RWPE2 (cell line): ENCODE results near the gene CAPN11.

Experiments used
- ATAC-seq: fragments of 200-7000 bp; cut with Tn5 transposase; 3 replicates; pipeline ENCODE4 v1.9.1; 2021; ENCODE audit warnings: low read depth
- DNase-seq: peaks from one replicate; pipeline ENCODE4 v3.0.0-alpha.2; 2020; ENCODE audit warnings: low spot score
- H3K27ac ChIP-seq: fragments of 450-650 bp; 2 replicates; pipeline ENCODE4 v1.5.1; 2017; ENCODE audit warnings: mild to moderate bottlenecking; ENCODE audit not compliant: poor library complexity, severe bottlenecking
- H3K27me3 ChIP-seq: fragments of 250-450 bp; sonication (Bioruptor Pico); 2 replicates; pipeline ENCODE4 v1.5.1; 2021; ENCODE audit warnings: mild to moderate bottlenecking, moderate library complexity; ENCODE audit not compliant: insufficient read depth, poor library complexity, severe bottlenecking
- H3K36me3 ChIP-seq: fragments of 250-450 bp; sonication (Bioruptor Pico); 2 replicates; pipeline ENCODE4 v1.5.1; 2020; ENCODE audit warnings: low read depth, mild to moderate bottlenecking, moderate library complexity
- H3K4me1 ChIP-seq: fragments of 250-450 bp; sonication (Bioruptor Pico); 2 replicates; pipeline ENCODE4 v1.5.1; 2021; ENCODE audit warnings: mild to moderate bottlenecking, moderate library complexity; ENCODE audit not compliant: insufficient read depth, poor library complexity, severe bottlenecking
- H3K4me3 ChIP-seq: fragments of 250-450 bp; sonication (Bioruptor Pico); 2 replicates; pipeline ENCODE4 v1.5.1; 2021; ENCODE audit warnings: mild to moderate bottlenecking, moderate library complexity; ENCODE audit not compliant: severe bottlenecking
- H3K9me3 ChIP-seq: fragments of 250-450 bp; sonication (Bioruptor Pico); 2 replicates; pipeline ENCODE4 v1.5.1; 2021; ENCODE audit warnings: mild to moderate bottlenecking, moderate library complexity; ENCODE audit not compliant: severe bottlenecking
- TF ChIP-seq, protein P1 (sequence below): fragments of 450-650 bp; IDR thresholded peaks from one replicate; pipeline ENCODE4 v1.5.1; 2017; ENCODE audit warnings: mild to moderate bottlenecking, moderate library complexity; ENCODE audit not compliant: poor library complexity, severe bottlenecking

Gene CAPN11

DNA sequence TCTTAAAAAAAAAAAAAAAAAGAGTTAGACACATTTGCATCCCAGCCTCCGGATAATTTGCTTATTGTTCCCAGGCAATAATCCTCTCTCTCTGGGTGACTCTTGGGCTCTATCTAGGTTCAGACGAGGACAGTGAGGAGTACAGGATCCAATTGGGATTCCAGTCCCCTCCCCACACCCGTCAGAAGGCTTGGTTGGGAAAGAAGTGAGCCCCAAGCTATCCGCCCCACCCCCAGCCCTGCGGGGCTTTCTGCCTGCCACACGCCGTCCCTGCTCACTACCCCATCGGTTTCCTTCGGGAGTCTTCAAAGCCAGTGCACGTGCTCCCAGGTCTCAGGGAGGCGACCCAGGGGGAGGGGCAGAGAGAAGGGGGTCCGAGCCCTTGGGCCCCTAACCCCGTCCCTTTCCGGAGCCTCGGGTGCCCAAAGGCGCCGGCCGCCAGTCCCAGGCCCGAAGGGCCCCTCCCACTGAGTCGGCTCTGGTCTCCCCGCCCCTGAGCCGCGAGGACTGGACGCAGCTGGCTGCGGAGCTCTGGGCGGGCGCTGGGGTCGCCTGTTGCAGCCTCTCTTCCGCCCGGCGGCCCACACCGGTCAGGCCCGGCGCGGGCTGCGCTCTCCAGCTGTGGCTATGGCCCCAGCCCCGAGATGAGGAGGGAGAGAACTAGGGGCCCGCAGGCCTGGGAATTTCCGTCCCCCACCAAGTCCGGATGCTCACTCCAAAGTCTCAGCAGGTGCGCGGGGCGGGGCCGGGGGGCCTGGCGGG, 60.6 kb downstream of the CAPN11 start:
- no peak overlapping the region for H3K4me3 ChIP-seq
- TF ChIP-seq, protein P1, sequence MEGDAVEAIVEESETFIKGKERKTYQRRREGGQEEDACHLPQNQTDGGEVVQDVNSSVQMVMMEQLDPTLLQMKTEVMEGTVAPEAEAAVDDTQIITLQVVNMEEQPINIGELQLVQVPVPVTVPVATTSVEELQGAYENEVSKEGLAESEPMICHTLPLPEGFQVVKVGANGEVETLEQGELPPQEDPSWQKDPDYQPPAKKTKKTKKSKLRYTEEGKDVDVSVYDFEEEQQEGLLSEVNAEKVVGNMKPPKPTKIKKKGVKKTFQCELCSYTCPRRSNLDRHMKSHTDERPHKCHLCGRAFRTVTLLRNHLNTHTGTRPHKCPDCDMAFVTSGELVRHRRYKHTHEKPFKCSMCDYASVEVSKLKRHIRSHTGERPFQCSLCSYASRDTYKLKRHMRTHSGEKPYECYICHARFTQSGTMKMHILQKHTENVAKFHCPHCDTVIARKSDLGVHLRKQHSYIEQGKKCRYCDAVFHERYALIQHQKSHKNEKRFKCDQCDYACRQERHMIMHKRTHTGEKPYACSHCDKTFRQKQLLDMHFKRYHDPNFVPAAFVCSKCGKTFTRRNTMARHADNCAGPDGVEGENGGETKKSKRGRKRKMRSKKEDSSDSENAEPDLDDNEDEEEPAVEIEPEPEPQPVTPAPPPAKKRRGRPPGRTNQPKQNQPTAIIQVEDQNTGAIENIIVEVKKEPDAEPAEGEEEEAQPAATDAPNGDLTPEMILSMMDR = no peak
- peaks cover 4% of the 10 kb centered on the region for H3K4me1 ChIP-seq
- no peaks in the 10 kb centered on the region for H3K36me3 ChIP-seq
- H3K27ac ChIP-seq = no peak overlapping the region
- no peaks in the 10 kb centered on the region for H3K9me3 ChIP-seq
- no peak for ATAC-seq
- DNase-seq = no peak
- no peaks in the 10 kb centered on the region for H3K27me3 ChIP-seq

DNA sequence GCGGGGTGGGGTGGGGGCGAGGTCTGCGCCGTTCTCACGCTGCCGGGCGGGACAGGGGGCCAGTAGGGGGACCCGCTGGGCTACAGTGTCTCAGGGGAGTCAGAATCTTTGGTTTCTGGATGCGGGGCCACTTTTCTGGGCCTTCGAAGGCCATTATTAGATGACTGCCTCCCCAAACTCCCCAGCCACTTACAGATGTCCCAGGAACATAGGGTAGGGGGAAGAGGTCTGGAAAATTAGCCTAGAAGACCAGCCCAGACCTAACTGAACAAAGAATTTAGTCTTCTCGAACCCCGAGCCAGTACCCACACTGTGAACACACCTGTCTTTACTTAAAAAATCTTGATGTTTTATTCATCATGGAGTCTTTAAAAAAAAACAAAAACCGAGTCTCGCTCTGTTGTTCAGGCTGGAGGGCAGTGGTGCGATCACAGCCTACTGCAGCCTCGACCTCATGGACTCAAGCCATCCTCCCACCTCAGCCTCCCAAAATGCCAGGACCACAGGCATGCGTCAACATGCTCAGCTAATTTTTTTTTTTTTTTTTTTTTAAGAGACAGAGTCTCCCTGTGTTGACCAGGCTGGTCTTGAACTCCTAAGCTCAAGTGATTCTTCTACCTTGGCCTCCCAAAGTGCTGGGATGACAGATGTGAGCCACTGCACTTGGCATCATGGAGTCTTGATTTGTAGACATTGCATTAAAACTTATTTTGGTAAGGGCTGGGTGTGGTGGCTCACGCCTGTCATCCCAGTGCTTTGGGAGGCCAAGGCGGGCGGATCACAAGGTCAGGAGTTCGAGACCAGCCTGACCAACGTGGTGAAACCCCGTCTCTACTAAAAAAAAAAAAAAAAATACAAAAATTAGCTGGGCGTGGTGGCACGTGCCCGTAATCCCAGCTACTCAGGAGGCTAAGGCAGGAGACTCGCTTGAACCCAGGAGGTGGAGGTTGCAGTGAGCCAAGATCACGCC, 61.5 kb downstream of the CAPN11 start:
- Histone ChIP-seq H3K27me3 (no peaks in the 10 kb centered on the region), H3K4me3 (no peak overlapping the region), H3K27ac (no peak overlapping the region), H3K4me1 (peaks cover 13% of the 10 kb centered on the region), H3K36me3 (no peaks in the 10 kb centered on the region), H3K9me3 (no peaks in the 10 kb centered on the region)
- TF ChIP-seq, protein P1 = no peak
- DNase-seq = no peak
- ATAC-seq = no peak

DNA sequence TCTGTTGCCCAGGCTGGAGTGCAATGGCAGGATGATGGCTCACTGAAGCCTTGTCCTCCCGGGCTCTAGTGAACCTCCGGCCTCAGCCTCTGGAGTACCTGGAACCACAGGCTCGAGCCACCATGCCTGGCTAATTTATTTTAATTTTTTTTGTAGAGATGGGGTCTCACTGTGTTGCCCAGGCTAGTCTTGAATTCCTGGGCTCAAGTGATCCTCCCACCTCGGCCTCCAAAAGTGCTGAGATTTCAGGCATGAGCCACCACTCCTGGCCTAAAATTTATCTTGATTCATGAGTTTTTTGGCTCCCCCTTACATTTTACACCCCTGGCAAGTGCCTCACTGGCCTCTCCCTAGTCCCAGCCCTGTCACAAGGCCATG, 62.3 kb downstream of the CAPN11 start:
- peaks cover 13% of the 10 kb centered on the region for H3K4me1 ChIP-seq
- DNase-seq = no peak
- no peak overlapping the region for H3K4me3 ChIP-seq
- peak overlapping the region; percentile 56 for H3K27ac ChIP-seq
- TF ChIP-seq, protein P1 = no peak
- H3K36me3 ChIP-seq = no peaks in the 10 kb centered on the region
- no peak for ATAC-seq
- no peaks in the 10 kb centered on the region for H3K9me3 ChIP-seq
- no peaks in the 10 kb centered on the region for H3K27me3 ChIP-seq

DNA sequence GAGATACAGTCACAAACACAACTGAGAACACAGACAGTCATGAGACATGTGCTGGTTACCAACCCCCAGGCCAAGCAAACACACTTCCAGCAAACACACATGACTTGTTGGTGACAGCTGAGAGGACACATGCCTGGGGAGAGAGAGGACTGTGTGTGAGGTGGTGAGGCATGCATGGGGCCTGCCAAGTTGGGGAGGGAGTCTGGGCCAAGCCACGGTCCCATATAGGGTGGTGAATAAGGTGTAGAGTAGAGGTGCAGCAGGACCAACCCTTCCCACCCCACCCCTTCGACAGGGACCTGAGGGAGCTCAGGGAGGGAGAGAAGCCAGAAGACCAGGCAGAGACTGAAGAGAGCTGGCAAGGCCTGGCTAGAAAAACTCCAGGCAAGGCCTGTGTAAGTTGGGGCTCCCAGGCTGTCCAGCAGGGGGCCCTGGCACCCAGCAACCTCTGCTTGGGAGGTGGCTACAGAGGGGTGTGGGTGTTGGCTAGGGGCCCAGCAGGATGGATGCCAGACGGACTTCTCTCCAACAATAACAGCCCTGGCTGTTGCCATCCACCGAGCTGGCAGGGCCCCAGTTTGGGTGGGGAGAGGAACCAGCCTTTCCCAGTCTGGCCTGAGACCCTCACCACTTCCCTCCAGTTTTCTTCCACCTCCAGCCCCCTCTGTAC, 62.8 kb downstream of the CAPN11 start:
- Histone ChIP-seq H3K27ac (peak overlapping the region; percentile 56), H3K4me1 (peaks cover 13% of the 10 kb centered on the region), H3K36me3 (no peaks in the 10 kb centered on the region), H3K9me3 (no peaks in the 10 kb centered on the region), H3K27me3 (no peaks in the 10 kb centered on the region), H3K4me3 (no peak overlapping the region)
- DNase-seq (peak; percentile 86), ATAC-seq (peak; percentile 75)
- TF ChIP-seq, protein P1 = peak; percentile 87
